ENCODE measurements around the gene CEP85. TPM values are rescaled to one million over a fixed set of nuclear protein-coding genes. Genes with fewer than 3 reads are reported as not detected.

CEP85 gene
- total RNA-seq, 2 experiments from 2014 or later: 47.1 to 55.2 TPM

DNA sequence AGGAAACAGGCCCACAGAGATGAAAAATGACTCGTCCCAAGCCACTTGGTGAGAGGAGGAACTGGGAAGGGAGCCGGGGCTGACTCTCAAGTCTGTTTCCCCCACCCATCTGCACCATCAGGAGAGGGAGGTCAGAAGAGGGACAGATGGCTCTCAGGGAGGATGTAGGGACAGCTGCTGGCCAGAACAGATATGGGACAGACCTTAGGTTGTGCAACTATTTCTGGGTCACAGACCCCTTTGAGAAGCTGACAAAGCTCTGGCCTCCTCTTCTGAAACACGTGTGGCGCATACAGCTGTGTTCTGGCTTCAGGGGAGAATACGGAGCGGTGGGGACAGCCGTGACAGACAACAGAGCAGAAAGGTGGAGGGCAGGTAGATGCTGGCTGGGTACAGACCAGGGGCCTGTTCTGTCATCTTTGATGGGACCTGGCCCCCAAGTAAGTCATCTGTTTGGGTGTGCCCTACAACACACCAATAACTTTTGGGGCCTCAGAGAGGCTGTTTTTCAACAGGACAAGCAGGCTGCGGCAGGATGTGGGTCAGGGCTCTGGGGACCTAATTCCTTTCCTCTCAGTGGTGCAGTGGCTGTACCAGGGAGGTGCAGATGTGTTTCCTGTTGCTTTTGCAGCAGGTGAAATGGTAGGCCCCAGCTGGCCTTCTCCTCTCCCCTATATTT, 53.2 kb downstream of the CEP85 start:
- no TSS peak for BruUV-seq (replicated peaks)
- Histone ChIP-seq H3K79me2 (ENCODE audit: insufficient read depth, low read depth, low read length) (no peaks in the 10 kb centered on the region), H3K4me3 (ENCODE audit: low read depth, low read length, poor library complexity, severe bottlenecking) (peak overlapping the region; percentile 47), H2AFZ (ENCODE audit: low read length) (no peak overlapping the region), H3K27ac (ENCODE audit: low read depth, low read length, poor library complexity, severe bottlenecking) (peak overlapping the region; percentile 98), H3K9me2 (ENCODE audit: insufficient read depth, low read length) (no peaks in the 10 kb centered on the region), H3K36me3 (ENCODE audit: insufficient read depth, low read length) (peaks cover 19% of the 10 kb centered on the region; the same call in 1 of the 2 replicates), H3K4me2 (ENCODE audit: low read length) (peak overlapping the region; percentile 81), H3K4me1 (ENCODE audit: insufficient read depth, low read length, poor library complexity, severe bottlenecking) (peaks cover 81% of the 10 kb centered on the region), H3K9me3 (ENCODE audit: low read length) (no peaks in the 10 kb centered on the region), H4K20me1 (ENCODE audit: insufficient read depth, low read length) (no peaks in the 10 kb centered on the region)
- CTCF ChIA-PET (ENCODE audit: unreplicated experiment): interaction anchor here (0.9 to 1.0 kb wide), 3 partner anchors 21 to 32 kb away, joined by 3 to 4 read pairs (median 3); partner anchors contain the start of gene CD52
- DNase-seq (ENCODE audit: low spot score): peak; percentile 96
- intact Hi-C loops (cut with micrococcal nuclease; ENCODE audit: unreplicated experiment): loop anchor here (5.0 kb wide), 1 partner anchor 185 kb away; the partner anchor contains the start of gene HMGN2
- POLR2A ChIA-PET: interaction anchor here (1.7 to 11.0 kb wide), 3 partner anchors 21 to 78 kb away, joined by 4 to 273 read pairs (median 106); partner anchors contain the start of genes CD52 and UBXN11
- TF ChIP-seq, protein P1, sequence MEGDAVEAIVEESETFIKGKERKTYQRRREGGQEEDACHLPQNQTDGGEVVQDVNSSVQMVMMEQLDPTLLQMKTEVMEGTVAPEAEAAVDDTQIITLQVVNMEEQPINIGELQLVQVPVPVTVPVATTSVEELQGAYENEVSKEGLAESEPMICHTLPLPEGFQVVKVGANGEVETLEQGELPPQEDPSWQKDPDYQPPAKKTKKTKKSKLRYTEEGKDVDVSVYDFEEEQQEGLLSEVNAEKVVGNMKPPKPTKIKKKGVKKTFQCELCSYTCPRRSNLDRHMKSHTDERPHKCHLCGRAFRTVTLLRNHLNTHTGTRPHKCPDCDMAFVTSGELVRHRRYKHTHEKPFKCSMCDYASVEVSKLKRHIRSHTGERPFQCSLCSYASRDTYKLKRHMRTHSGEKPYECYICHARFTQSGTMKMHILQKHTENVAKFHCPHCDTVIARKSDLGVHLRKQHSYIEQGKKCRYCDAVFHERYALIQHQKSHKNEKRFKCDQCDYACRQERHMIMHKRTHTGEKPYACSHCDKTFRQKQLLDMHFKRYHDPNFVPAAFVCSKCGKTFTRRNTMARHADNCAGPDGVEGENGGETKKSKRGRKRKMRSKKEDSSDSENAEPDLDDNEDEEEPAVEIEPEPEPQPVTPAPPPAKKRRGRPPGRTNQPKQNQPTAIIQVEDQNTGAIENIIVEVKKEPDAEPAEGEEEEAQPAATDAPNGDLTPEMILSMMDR (conservative IDR thresholded peaks at IDR 0.05; ENCODE audit: low read length): no peak
- TF ChIP-seq EZH2phosphoT487 (IDR thresholded peaks at IDR 0.05; ENCODE audit: borderline replicate concordance, low read depth, low read length): no peak

DNA sequence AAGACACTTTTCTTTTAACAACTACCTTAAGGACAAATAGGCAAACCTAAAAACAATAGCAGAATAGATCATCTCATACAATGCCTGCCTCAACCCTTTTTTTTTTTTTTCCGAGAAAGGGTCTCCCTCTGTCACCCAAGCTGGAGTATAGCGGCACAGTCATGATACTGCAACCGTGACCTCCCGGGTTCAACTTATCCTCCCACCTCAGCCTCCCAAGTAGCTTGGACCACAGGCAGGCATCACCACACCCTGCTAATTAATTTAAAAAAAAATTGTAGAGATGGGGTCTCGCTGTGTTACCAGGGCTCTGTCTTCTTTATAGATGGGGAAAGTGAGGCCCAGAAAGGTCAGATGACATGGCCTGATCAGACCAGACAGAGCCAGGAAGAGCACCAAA, 53.8 kb downstream of the CEP85 start:
- BruUV-seq (replicated peaks): TSS peak; percentile 88
- Histone ChIP-seq H3K9me2 (ENCODE audit: insufficient read depth, low read length) (no peaks in the 10 kb centered on the region), H3K4me3 (ENCODE audit: low read depth, low read length, poor library complexity, severe bottlenecking) (peak overlapping the region; percentile 47), H3K79me2 (ENCODE audit: insufficient read depth, low read depth, low read length) (no peaks in the 10 kb centered on the region), H3K4me1 (ENCODE audit: insufficient read depth, low read length, poor library complexity, severe bottlenecking) (peaks cover 88% of the 10 kb centered on the region), H3K4me2 (ENCODE audit: low read length) (peak overlapping the region; percentile 81), H3K9me3 (ENCODE audit: low read length) (no peaks in the 10 kb centered on the region), H3K36me3 (ENCODE audit: insufficient read depth, low read length) (peaks cover 16% of the 10 kb centered on the region), H3K27ac (ENCODE audit: low read depth, low read length, poor library complexity, severe bottlenecking) (peak overlapping the region; percentile 98), H2AFZ (ENCODE audit: low read length) (no peak overlapping the region), H4K20me1 (ENCODE audit: insufficient read depth, low read length) (no peaks in the 10 kb centered on the region)
- intact Hi-C loops (cut with micrococcal nuclease; ENCODE audit: unreplicated experiment): loop anchor here (5.0 kb wide), 1 partner anchor 184 kb away; the partner anchor contains the start of gene HMGN2
- CTCF ChIA-PET (ENCODE audit: unreplicated experiment): interaction anchor here (0.9 to 3.0 kb wide), 7 partner anchors 20 to 73 kb away, joined by 3 to 30 read pairs (median 15); partner anchors contain the start of gene CD52
- TF ChIP-seq, protein P1 (conservative IDR thresholded peaks at IDR 0.05; ENCODE audit: low read length): no peak
- no peak for TF ChIP-seq EZH2phosphoT487 (IDR thresholded peaks at IDR 0.05; ENCODE audit: borderline replicate concordance, low read depth, low read length)
- POLR2A ChIA-PET: interaction anchor here (1.7 to 11.0 kb wide), 4 partner anchors 12 to 77 kb away, joined by 4 to 273 read pairs (median 60); partner anchors contain the start of genes CD52 and UBXN11
- DNase-seq (ENCODE audit: low spot score): peak; percentile 30
